ENCODE results near the gene NMNAT3. TPM values are rescaled to one million over a fixed set of nuclear protein-coding genes. Genes with fewer than 3 reads are reported as not detected.

The NMNAT3 gene
- total and polyA plus RNA-seq, 2 experiments from 2014 or later, result not detected

DNA sequence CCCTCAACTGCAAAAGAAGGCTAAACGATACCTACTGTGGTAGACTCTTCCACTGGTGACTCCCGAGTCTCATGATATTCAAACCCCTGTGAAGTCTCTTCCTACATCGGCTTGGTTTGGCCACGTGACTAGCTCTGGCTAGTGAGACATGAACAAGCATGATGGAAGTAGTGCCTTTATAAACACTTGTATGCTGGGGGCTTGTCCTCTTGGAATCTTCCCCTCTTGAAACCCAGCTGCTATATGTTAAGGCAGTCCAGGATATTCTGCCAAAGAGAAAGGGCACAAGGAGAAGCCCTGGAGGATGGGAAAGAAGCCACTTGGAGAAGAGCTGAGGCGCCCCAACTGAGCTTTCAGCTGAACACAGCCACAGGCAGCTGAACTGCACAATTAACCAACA, 154.6 kb downstream of the NMNAT3 start:
- no peaks in the 10 kb centered on the region for H3K27me3 ChIP-seq (replicated peaks; ENCODE audit: insufficient read depth)

DNA sequence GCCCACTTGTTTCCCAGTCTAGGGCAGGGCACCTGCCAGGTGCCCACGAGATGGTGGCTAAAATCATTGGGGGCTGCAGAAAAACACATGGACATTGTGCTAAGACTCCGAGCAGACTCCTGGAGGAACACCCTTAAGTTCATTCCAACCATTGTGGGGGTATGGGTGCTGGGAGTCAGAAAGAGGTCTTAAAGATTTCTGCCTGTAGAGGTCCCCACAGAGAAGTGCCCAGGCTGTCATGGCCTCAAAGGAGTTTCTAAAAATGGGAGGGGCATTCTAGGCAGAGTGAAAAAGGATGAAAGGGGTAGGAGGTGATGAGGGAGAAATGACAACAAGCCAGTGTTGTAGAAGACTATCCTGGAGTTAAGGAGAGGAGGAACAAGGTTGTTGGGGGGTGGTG, 155.4 kb downstream of the NMNAT3 start:
- DNase-seq, result no peak
- no peaks in the 10 kb centered on the region for H3F3A ChIP-seq (ENCODE audit: insufficient read depth)
- H3K27me3 ChIP-seq (replicated peaks; ENCODE audit: insufficient read depth), result no peaks in the 10 kb centered on the region
- H3K9me3 ChIP-seq (ENCODE audit: low read depth), result no peaks in the 10 kb centered on the region
- H3K4me2 ChIP-seq (ENCODE audit: unreplicated experiment), result no peak overlapping the region
- WGBS, 2 experiments (ENCODE audit: low coverage in 1 of 2, low lambda C conversion rate in 2 of 2, missing lambda C conversion rate in 2 of 2), result 10 to 14% methylated on average over 2 of the region's 2 CpGs
- H3K4me1 ChIP-seq (ENCODE audit: insufficient read depth), result no peaks in the 10 kb centered on the region
- no peak for TF ChIP-seq EZH2phosphoT487 (IDR thresholded peaks at IDR 0.05; ENCODE audit: insufficient read depth, low read depth)
- no peak overlapping the region for H3K4me3 ChIP-seq
- no peaks in the 10 kb centered on the region for H4K20me1 ChIP-seq (ENCODE audit: insufficient read depth)
- no peak overlapping the region for H3K27ac ChIP-seq
- H3K9ac ChIP-seq, result no peak overlapping the region
- H3K36me3 ChIP-seq (ENCODE audit: low read depth), result no peaks in the 10 kb centered on the region
- H3K9me2 ChIP-seq (ENCODE audit: insufficient read depth), result no peaks in the 10 kb centered on the region
- no peaks in the 10 kb centered on the region for H3K79me2 ChIP-seq (ENCODE audit: insufficient read depth)
- H2AFZ ChIP-seq, result no peak overlapping the region
- in situ Hi-C loops (cut with MboI), result no loop called here

More for the DNA sequence above, 154.6 kb downstream of the NMNAT3 start:
- Histone ChIP-seq H4K20me1 (ENCODE audit: insufficient read depth) (no peaks in the 10 kb centered on the region), H3K4me1 (ENCODE audit: insufficient read depth) (no peaks in the 10 kb centered on the region), H3K9me2 (ENCODE audit: insufficient read depth) (no peaks in the 10 kb centered on the region), H3K9me3 (ENCODE audit: low read depth) (no peaks in the 10 kb centered on the region), H3K27ac (no peak overlapping the region), H2AFZ (no peak overlapping the region), H3K4me2 (ENCODE audit: unreplicated experiment) (no peak overlapping the region), H3F3A (ENCODE audit: insufficient read depth) (no peaks in the 10 kb centered on the region), H3K9ac (no peak overlapping the region), H3K79me2 (ENCODE audit: insufficient read depth) (no peaks in the 10 kb centered on the region), H3K4me3 (no peak overlapping the region), H3K36me3 (ENCODE audit: low read depth) (no peaks in the 10 kb centered on the region)
- WGBS, 2 experiments (ENCODE audit: low coverage in 1 of 2, low lambda C conversion rate in 2 of 2, missing lambda C conversion rate in 2 of 2), result 62% methylated on average over 5 of the region's 5 CpGs
- no peak for DNase-seq
- in situ Hi-C loops (cut with MboI), result no loop called here
- TF ChIP-seq EZH2 (IDR thresholded peaks at IDR 0.05; ENCODE audit: insufficient read depth, poor library complexity, severe bottlenecking) (no peak), EZH2phosphoT487 (IDR thresholded peaks at IDR 0.05; ENCODE audit: insufficient read depth, low read depth) (no peak)

DNA sequence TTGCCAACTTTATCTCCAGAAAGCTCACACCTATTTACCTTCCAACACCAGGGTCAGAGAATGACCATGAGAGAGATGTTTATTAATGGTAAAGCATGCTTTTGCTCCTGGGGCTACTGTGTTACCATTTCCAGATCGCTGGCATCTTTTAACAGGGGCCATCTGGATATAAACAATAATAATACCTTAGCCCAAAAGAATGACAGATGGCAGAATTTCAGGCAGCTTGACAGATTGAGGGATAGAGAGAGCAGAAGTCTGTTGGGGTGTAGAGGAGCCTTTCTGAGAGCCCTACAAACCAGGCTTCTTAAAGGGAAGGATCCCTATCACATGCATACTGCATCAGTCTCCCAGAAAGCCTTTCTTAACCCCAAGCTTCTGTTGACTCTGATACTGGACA, 156.0 kb downstream of the NMNAT3 start:
- Histone ChIP-seq H3K9me3 (ENCODE audit: low read depth) (no peaks in the 10 kb centered on the region), H3K9ac (no peak overlapping the region), H2AFZ (no peak overlapping the region), H3K27me3 (replicated peaks; ENCODE audit: insufficient read depth) (no peaks in the 10 kb centered on the region), H3K9me2 (ENCODE audit: insufficient read depth) (no peaks in the 10 kb centered on the region), H4K20me1 (ENCODE audit: insufficient read depth) (no peaks in the 10 kb centered on the region), H3F3A (ENCODE audit: insufficient read depth) (no peaks in the 10 kb centered on the region), H3K4me1 (ENCODE audit: insufficient read depth) (no peaks in the 10 kb centered on the region), H3K4me2 (ENCODE audit: unreplicated experiment) (no peak overlapping the region), H3K79me2 (ENCODE audit: insufficient read depth) (no peaks in the 10 kb centered on the region), H3K27ac (no peak overlapping the region), H3K36me3 (ENCODE audit: low read depth) (no peaks in the 10 kb centered on the region), H3K4me3 (no peak overlapping the region)
- in situ Hi-C loops (cut with MboI), result no loop called here
- 43 to 54% methylated on average over 1 of the region's 1 CpG for WGBS, 2 experiments (ENCODE audit: low coverage in 1 of 2, low lambda C conversion rate in 2 of 2, missing lambda C conversion rate in 2 of 2)
- no peak for DNase-seq
- TF ChIP-seq EZH2 (IDR thresholded peaks at IDR 0.05; ENCODE audit: insufficient read depth, poor library complexity, severe bottlenecking), result no peak
- TF ChIP-seq EZH2phosphoT487 (IDR thresholded peaks at IDR 0.05; ENCODE audit: insufficient read depth, low read depth), result no peak

DNA sequence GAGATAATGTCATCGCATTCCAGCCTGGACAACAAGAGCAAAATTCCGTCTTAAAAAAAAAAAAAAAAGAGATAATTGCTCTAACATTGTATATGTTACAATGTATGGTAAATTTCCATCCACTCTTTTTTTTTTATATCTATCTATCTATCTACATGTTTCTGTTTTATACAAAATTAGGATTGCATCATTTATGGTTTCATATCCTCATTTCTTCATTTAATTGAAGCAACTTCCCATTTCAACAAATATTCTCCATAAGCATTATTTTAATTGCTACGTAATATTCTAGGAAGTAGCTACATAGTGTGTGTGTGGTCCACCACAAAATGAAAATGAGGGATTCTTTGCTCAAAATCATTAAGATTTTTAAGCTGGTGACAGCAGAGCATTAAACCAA, 156.6 kb downstream of the NMNAT3 start:
- Histone ChIP-seq H3K79me2 (ENCODE audit: insufficient read depth) (no peaks in the 10 kb centered on the region), H3F3A (ENCODE audit: insufficient read depth) (no peaks in the 10 kb centered on the region), H3K4me1 (ENCODE audit: insufficient read depth) (no peaks in the 10 kb centered on the region), H3K4me2 (ENCODE audit: unreplicated experiment) (no peak overlapping the region), H3K4me3 (no peak overlapping the region), H3K27ac (no peak overlapping the region), H3K9me3 (ENCODE audit: low read depth) (no peaks in the 10 kb centered on the region), H3K27me3 (replicated peaks; ENCODE audit: insufficient read depth) (no peaks in the 10 kb centered on the region), H2AFZ (no peak overlapping the region), H3K36me3 (ENCODE audit: low read depth) (no peaks in the 10 kb centered on the region), H4K20me1 (ENCODE audit: insufficient read depth) (no peaks in the 10 kb centered on the region), H3K9ac (no peak overlapping the region), H3K9me2 (ENCODE audit: insufficient read depth) (no peaks in the 10 kb centered on the region)
- WGBS, 2 experiments (ENCODE audit: low coverage in 1 of 2, low lambda C conversion rate in 2 of 2, missing lambda C conversion rate in 2 of 2), result 70 to 76% methylated on average over 3 of the region's 3 CpGs
- in situ Hi-C loops (cut with MboI), result no loop called here
- no peak for TF ChIP-seq EZH2phosphoT487 (IDR thresholded peaks at IDR 0.05; ENCODE audit: insufficient read depth, low read depth)
- TF ChIP-seq EZH2 (IDR thresholded peaks at IDR 0.05; ENCODE audit: insufficient read depth, poor library complexity, severe bottlenecking), result no peak
- no peak for DNase-seq
